IPS DF 4.7 (cell line): ENCODE results near the gene TRMT1.

Experiments
- DNase-seq: peaks from one replicate; pipeline ENCODE4 v3.0.0-alpha.2; 2013; ENCODE audit warnings: low spot score; ENCODE audit errors: extremely low read depth

TRMT1 gene

GRCh38 chr19:13127051-13127450, 10.5 kb upstream of the TRMT1 start:
- no peak for DNase-seq

DNA sequence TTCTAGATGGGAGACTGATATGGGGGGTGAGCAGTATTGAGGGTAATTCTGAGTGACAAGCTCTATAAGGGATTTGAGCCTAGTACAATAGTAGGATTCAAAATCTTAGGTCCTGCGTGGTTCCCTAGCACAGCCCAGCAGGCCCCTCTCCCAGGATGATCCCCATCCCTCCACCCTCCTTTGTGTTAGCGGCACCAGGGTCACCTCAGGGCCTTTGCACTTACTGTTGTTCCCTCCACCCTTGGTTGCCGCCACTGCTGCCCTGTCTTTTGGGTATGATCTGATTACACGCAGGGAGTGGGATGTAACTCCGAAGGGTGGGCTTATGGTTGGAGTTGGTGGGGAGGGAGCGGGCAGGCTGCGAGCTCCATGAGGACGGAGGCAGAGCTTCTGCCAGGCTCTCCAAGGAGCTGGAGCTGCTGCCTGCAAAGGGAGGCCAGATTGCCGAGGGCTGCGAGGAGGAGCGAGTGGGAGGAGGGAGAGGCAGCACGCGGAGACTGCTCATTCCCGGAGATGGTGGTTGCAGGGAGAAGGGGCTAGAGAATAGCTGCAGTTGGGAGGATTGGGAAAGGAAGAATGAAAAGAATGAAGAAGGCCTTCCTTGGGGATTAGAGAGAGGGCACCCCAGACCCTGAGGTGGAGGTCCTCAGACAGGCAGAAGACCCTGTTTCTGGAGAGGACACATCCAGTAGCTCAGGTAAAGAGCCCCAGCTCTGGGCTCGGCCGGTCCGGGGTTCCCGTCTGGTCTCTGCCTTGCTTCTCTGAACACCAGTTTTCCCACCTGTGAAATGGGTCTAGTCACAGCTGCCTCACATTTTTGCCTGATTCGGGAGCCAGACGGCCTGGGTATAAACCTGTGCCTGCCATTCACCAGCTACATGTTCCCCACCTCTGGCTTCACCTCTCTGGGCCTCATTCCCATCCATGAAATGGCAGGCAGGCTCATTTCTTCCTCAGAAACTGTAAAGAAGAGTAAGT, 6.7 kb upstream of the TRMT1 start:
- no peak for DNase-seq

GRCh38 chr19:13122275-13122878, 5.8 kb upstream of the TRMT1 start:
- DNase-seq, result no peak

- no peak for DNase-seq
Observed at GRCh38 chr19:13121551-13122274, 5.2 kb upstream of the TRMT1 start.

DNA sequence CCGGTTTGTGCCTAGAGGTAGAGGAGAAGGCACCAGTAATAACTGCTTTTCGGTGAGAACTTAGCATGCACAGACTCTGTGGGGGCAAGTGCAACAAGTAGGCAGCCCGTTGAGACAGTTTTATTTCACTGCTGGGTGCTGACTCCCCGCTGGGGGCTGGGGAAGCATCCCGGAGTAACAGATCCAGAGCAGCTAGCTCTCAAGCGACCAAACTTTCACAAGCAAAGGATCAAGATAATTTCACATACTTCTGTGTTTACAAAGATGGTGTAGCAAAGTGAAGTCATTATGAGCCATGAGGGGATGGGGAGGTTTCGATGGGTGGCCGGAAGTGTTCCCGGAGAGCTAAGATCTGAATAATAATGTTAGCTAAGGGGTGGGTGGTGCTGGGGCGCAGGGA, 4.3 kb upstream of the TRMT1 start:
- no peak for DNase-seq

DNA sequence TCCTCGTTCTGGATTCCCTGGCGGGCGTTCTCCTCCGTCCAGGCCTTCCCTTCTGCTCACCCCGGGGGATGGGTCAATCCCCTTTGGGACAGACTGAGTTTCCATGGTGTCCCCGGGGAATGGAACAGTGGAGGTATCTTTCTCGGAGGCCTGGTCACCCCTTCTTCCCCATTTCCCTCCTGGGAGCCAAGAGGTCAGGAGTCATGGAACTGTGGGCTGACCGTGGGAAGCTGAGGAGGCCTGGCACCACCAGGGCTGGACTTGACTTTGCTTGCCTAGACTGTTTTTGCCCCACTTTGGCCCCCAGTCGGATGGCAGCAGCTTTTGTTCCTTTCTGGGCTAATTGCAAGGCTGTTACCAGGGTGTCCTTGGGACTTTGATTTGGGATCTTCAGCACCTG, 3.5 kb upstream of the TRMT1 start:
- DNase-seq, result no peak

GRCh38 chr19:13119627-13120026, 3.1 kb upstream of the TRMT1 start:
- no peak for DNase-seq

- no peak for DNase-seq
Observed at GRCh38 chr19:13118424-13119193, 2.1 kb upstream of the TRMT1 start.

GRCh38 chr19:13117772-13118423, 1.4 kb upstream of the TRMT1 start, which contains the start of gene NACC1:
Gene NACC1 (plus strand): TSS chr19:13118264. CDS start chr19:13135208, 16,944 bp downstream.
- no peak for DNase-seq

GRCh38 chr19:13117176-13117771, 734 bp upstream of the TRMT1 start:
- no peak for DNase-seq

GRCh38 chr19:13115936-13116281, 631 bp downstream of the TRMT1 start:
- DNase-seq, result no peak

DNA sequence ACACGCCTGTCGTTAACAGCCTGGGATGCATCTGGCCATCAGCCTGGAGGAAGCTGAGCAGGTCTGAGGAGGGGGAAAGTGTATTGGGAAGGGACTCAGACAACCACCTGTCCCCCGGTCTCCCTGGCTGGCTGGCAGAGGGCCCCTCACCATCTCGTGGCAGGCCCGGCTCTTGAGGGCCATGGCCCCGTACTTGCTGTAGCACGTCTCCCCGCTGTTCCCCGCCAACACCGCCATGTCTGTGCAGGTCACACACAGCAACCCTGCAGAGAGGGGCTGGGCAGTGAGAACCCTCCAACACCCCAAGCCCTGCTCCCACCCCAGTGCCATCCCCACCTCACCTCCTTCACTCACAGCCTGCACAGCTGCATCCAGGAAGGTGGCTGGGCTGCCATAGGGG, 4.0 kb downstream of the TRMT1 start:
- DNase-seq, result no peak

DNA sequence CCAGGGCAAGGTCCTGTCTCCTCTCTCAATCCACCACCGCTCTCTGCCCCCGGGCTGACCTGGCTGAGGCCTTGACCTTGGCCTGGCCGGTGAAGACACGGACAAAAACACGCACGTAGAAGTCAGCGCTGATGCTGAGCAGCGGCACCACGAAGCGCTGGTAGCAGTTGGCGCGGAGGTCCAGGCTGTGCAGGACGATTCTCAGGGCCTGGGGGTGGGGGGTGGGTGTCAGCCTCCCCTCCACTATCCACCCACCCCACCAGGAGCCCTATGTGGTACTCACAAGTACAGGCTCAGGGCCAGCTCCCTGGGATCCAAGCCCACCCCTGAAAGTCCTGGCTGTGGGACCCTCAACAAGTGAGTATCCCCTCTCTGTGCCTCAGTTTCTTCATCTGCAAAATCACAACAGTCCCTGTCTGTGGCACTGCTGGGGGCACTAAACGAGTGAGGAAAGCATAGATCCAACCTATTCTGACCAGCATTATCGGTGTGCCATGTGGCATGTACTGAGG, 6.4 kb downstream of the TRMT1 start:
- no peak for DNase-seq

GRCh38 chr19:13109361-13110098, 7.0 kb downstream of the TRMT1 start:
- DNase-seq, result no peak

- no peak for DNase-seq
Observed at GRCh38 chr19:13104848-13105711, 11.5 kb downstream of the TRMT1 start.

DNA sequence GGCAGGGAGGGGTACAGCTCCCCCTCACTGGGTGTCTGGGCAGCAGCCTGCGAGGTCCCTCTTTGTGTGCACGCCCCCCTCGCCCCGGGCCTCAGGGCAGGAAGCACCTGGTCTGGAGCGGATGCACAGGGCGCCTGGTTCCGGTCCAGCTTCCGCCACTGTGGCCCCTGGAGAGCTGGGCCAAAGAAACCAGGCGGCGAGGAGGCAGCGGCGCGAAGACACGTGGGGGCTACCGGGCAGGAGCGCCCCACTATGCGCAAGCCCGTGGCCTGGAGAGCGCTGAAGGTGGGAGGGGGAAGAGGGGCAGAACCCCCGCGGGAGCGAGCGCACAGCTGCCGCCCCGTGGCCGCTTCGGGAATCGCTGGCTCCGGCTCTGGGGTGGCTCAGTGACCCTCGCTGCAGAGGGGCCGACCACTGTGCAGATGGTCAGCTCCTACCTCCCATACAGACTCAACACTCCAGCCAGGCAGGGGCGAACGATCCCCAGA, 12.1 kb downstream of the TRMT1 start:
- no peak for DNase-seq

GRCh38 chr19:13103581-13104359, 12.8 kb downstream of the TRMT1 start:
- DNase-seq, result no peak
